Vagina (tissue), 2 donors: ENCODE results near the gene NPPB.

Experiments used
- POLR2A ChIP-seq, 2 donors: fragments of 450-650 bp; IDR thresholded peaks; one replicate each; pipeline ENCODE4 v1.6.1; 2017; ENCODE audit warnings: antibody characterized with exemption in 2 of 2, mild to moderate bottlenecking in 2 of 2, moderate library complexity in 2 of 2
- POLR2AphosphoS5 ChIP-seq, 2 donors: sonication (generic); formaldehyde crosslinking; IDR thresholded peaks; one replicate each; pipeline ENCODE4 v1.9.0; 2017; ENCODE audit warnings: antibody characterized with exemption in 2 of 2, mild to moderate bottlenecking in 2 of 2, low read depth in 1 of 2; ENCODE audit not compliant: insufficient read depth in 1 of 2
- TF ChIP-seq, protein P1 (sequence below), 3 experiments: fragments of 450-650 bp in 2 of 3; fragments of 200-600 bp in 1 of 3; sonication (generic) in 1 of 3; IDR thresholded peaks; one replicate each; pipeline ENCODE4 v1.5.1; 2017 to 2019; ENCODE audit warnings: antibody characterized with exemption in 3 of 3, mild to moderate bottlenecking in 2 of 3, moderate library complexity in 2 of 3

DNA sequence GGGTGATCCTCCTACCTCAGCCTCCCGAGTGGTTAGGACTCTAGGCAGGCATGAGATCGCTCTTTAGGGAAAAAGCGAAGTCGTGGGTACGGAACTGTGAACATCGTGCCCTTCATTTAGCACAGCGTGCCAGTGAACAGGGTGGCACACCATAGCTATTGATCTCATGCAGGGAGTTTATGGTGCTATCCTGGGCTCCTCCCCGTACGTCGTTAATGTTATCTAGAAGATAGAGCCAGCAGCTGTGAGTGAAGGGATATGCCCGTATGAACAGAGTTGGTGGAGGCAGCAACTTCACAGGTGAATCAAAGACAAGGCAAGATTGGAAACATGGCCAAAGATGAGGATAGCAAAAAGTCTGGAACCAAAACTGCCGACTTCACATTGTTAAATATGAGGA lies 41.6 kb downstream of the NPPB start:
- TF ChIP-seq, protein P1, sequence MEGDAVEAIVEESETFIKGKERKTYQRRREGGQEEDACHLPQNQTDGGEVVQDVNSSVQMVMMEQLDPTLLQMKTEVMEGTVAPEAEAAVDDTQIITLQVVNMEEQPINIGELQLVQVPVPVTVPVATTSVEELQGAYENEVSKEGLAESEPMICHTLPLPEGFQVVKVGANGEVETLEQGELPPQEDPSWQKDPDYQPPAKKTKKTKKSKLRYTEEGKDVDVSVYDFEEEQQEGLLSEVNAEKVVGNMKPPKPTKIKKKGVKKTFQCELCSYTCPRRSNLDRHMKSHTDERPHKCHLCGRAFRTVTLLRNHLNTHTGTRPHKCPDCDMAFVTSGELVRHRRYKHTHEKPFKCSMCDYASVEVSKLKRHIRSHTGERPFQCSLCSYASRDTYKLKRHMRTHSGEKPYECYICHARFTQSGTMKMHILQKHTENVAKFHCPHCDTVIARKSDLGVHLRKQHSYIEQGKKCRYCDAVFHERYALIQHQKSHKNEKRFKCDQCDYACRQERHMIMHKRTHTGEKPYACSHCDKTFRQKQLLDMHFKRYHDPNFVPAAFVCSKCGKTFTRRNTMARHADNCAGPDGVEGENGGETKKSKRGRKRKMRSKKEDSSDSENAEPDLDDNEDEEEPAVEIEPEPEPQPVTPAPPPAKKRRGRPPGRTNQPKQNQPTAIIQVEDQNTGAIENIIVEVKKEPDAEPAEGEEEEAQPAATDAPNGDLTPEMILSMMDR (IDR thresholded peaks at IDR 0.05), result no peak
- TF ChIP-seq POLR2A (IDR thresholded peaks at IDR 0.05) (no peak), POLR2AphosphoS5 (IDR thresholded peaks at IDR 0.05; ENCODE audit: insufficient read depth in 1 of 2, low read depth in 1 of 2) (no peak)
